ENCODE results near the gene PHLDA2.

Gene PHLDA2

GRCh38 chr11:2889362-2890273, 39.6 kb downstream of the PHLDA2 start:
- no peaks in the 10 kb centered on the region for H3F3A ChIP-seq (ENCODE audit: insufficient read depth, low read length)
- H3K4me2 ChIP-seq (ENCODE audit: low read depth, low read length), result no peak overlapping the region
- no peaks in the 10 kb centered on the region for H3K36me3 ChIP-seq (replicated peaks; ENCODE audit: insufficient read depth, low read length)
- no peaks in the 10 kb centered on the region for H3K9me3 ChIP-seq (replicated peaks; ENCODE audit: insufficient read depth, low read length)
- no peak for DNase-seq
- no peak overlapping the region for H3K9ac ChIP-seq (ENCODE audit: low read length)
- no peak overlapping the region for H3K27ac ChIP-seq (ENCODE audit: low read length)
- no peak overlapping the region for H3K4me3 ChIP-seq (ENCODE audit: low read length)
- H3K4me1 ChIP-seq (ENCODE audit: low read length), result 0 out of 2 replicates have a peak, but pooled peaks cover 3% of the 10 kb centered on the region
- no peaks in the 10 kb centered on the region for H3K79me2 ChIP-seq (ENCODE audit: low read length)
- TF ChIP-seq EZH2phosphoT487 (IDR thresholded peaks at IDR 0.05; ENCODE audit: low read length) (no peak), CTCF (IDR thresholded peaks at IDR 0.05; ENCODE audit: low read length) (no peak), EZH2 (optimal IDR thresholded peaks at IDR 0.05; ENCODE audit: low read depth, low read length) (no peak)
- no peaks in the 10 kb centered on the region for H3K9me2 ChIP-seq (replicated peaks; ENCODE audit: insufficient read depth, low read length)
- H4K20me1 ChIP-seq (ENCODE audit: insufficient read depth, low read length), result no peaks in the 10 kb centered on the region
- peaks cover 13% of the 10 kb centered on the region; the same call in 1 of the 2 replicates for H3K27me3 ChIP-seq (replicated peaks; ENCODE audit: insufficient read depth, low read length)
- H2AFZ ChIP-seq (ENCODE audit: low read length), result no peak overlapping the region

GRCh38 chr11:2888266-2888968, 40.8 kb downstream of the PHLDA2 start:
- H3K4me1 ChIP-seq (ENCODE audit: low read length), result 0 out of 2 replicates have a peak, but pooled peaks cover 3% of the 10 kb centered on the region
- no peaks in the 10 kb centered on the region for H3K79me2 ChIP-seq (ENCODE audit: low read length)
- no peaks in the 10 kb centered on the region for H4K20me1 ChIP-seq (ENCODE audit: insufficient read depth, low read length)
- H3K9me3 ChIP-seq (replicated peaks; ENCODE audit: insufficient read depth, low read length), result no peaks in the 10 kb centered on the region
- 0 out of 2 replicates have a peak, but pooled peaks cover 3% of the 10 kb centered on the region for H3F3A ChIP-seq (ENCODE audit: insufficient read depth, low read length)
- peak; percentile 98 for TF ChIP-seq CTCF (IDR thresholded peaks at IDR 0.05; ENCODE audit: low read length)
- TF ChIP-seq EZH2phosphoT487 (IDR thresholded peaks at IDR 0.05; ENCODE audit: low read length), result no peak
- H3K9ac ChIP-seq (ENCODE audit: low read length), result no peak overlapping the region
- peaks cover 17% of the 10 kb centered on the region for H3K27me3 ChIP-seq (replicated peaks; ENCODE audit: insufficient read depth, low read length)
- no peaks in the 10 kb centered on the region for H3K9me2 ChIP-seq (replicated peaks; ENCODE audit: insufficient read depth, low read length)
- H2AFZ ChIP-seq (ENCODE audit: low read length), result no peak overlapping the region
- H3K27ac ChIP-seq (ENCODE audit: low read length), result no peak overlapping the region
- H3K4me3 ChIP-seq (ENCODE audit: low read length), result no peak overlapping the region
- no peaks in the 10 kb centered on the region for H3K36me3 ChIP-seq (replicated peaks; ENCODE audit: insufficient read depth, low read length)
- H3K4me2 ChIP-seq (ENCODE audit: low read depth, low read length), result no peak overlapping the region; the same call in 1 of the 2 replicates
- DNase-seq, result peak; percentile 80

- DNase-seq, result no peak
- H3K4me1 ChIP-seq (ENCODE audit: low read length), result 0 out of 2 replicates have a peak, but pooled peaks cover 3% of the 10 kb centered on the region
- H3K79me2 ChIP-seq (ENCODE audit: low read length), result no peaks in the 10 kb centered on the region
- no peaks in the 10 kb centered on the region for H3K36me3 ChIP-seq (replicated peaks; ENCODE audit: insufficient read depth, low read length)
- H3K27ac ChIP-seq (ENCODE audit: low read length), result no peak overlapping the region
- no peak overlapping the region for H2AFZ ChIP-seq (ENCODE audit: low read length)
- no peak overlapping the region for H3K9ac ChIP-seq (ENCODE audit: low read length)
- no peaks in the 10 kb centered on the region for H3K9me2 ChIP-seq (replicated peaks; ENCODE audit: insufficient read depth, low read length)
- TF ChIP-seq EZH2phosphoT487 (IDR thresholded peaks at IDR 0.05; ENCODE audit: low read length), result no peak
- TF ChIP-seq EZH2 (optimal IDR thresholded peaks at IDR 0.05; ENCODE audit: low read depth, low read length), result no peak
- TF ChIP-seq CTCF (IDR thresholded peaks at IDR 0.05; ENCODE audit: low read length), result no peak
- no peaks in the 10 kb centered on the region for H3K9me3 ChIP-seq (replicated peaks; ENCODE audit: insufficient read depth, low read length)
- H3K4me2 ChIP-seq (ENCODE audit: low read depth, low read length), result no peak overlapping the region; the same call in 1 of the 2 replicates
- no peaks in the 10 kb centered on the region for H4K20me1 ChIP-seq (ENCODE audit: insufficient read depth, low read length)
- H3K27me3 ChIP-seq (replicated peaks; ENCODE audit: insufficient read depth, low read length), result peaks cover 19% of the 10 kb centered on the region
- H3K4me3 ChIP-seq (ENCODE audit: low read length), result no peak overlapping the region
- 0 out of 2 replicates have a peak, but pooled peaks cover 10% of the 10 kb centered on the region for H3F3A ChIP-seq (ENCODE audit: insufficient read depth, low read length)
Observed at GRCh38 chr11:2887515-2888195, 41.6 kb downstream of the PHLDA2 start.

All from MM.1S (cell line).